ENCODE data around the gene PAK1IP1. TPM values are rescaled to one million over a fixed set of nuclear protein-coding genes. Genes with fewer than 3 reads are reported as not detected.

Gene PAK1IP1
- total and polyA plus RNA-seq, 10 of the 15 experiments (the other 5 are each of a cell fraction or from before 2014, with no cell fraction given): 26.0 to 98.5 (median 47.8) TPM

DNA sequence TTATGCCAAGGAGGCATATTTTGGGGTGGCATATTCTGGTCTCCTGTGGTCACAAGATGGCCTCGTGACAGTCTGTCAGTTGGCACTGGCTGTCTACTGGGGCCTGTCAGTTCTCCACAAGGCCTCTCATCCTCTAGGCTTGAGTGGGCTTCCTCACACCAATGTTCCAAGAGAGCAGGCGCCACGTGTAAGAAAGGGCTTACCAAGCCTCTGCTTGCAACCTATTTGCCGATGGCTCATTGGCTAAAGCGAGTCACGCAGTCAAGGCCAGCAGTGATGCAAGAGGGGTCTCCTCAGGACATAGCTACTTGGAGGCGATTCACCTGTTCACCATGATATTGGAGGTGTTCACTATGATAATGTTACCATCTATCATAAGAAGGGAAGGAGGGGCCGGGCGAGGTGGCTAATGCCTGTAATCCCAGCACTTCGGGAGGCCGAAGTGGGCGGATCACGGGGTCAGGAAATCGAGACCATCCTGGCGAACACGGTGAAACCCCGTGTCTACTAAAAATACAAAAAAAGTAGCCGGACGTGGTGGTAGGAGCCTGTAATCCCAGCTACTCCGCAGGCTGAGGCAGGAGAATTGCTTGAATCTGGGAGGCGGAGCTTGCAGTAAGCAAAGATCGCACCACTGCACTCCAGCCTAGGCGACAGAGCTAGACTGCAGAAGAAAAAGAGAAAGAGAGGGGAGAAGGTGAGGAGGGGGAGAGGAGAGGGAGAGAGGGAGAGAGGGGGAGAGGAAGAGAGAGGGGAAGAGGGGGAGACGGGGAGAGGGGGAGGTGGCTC, 35.7 kb upstream of the PAK1IP1 start:
- ATAC-seq (no peak; the same call in 2 of the 3 replicates), FAIRE-seq (no peak), DNase-seq (ENCODE audit: low read depth, low spot score) (no peak)
- Histone ChIP-seq H3K9ac (ENCODE audit: control insufficient read depth, insufficient read depth, low read length) (no peak overlapping the region), H3K4me2 (ENCODE audit: control insufficient read depth, insufficient read depth) (peak overlapping the region; percentile 32; the same call in 1 of the 2 replicates), H3K79me2 (ENCODE audit: control insufficient read depth, insufficient read depth, low read length) (no peaks in the 10 kb centered on the region), H3K4me3 (no peak overlapping the region), H3K27ac (ENCODE audit: control insufficient read depth, insufficient read depth) (no peak overlapping the region), H3K27me3 (replicated peaks in 1 of 2; ENCODE audit: control insufficient read depth in 2 of 2, insufficient read depth in 2 of 2, low read length in 1 of 2) (no peaks in the 10 kb centered on the region), H3K36me3 (ENCODE audit: control insufficient read depth in 2 of 2, insufficient read depth in 2 of 2, low read length in 1 of 2) (no peaks in the 10 kb centered on the region), H3K9me3 (replicated peaks; ENCODE audit: control insufficient read depth, insufficient read depth, low read length) (no peaks in the 10 kb centered on the region; the same call in 2 of the 3 replicates), H4K20me1 (ENCODE audit: control insufficient read depth, insufficient read depth) (no peaks in the 10 kb centered on the region), H2AFZ (ENCODE audit: control insufficient read depth, low read depth, low read length) (peak overlapping the region; percentile 39), H3K4me1 (ENCODE audit: control insufficient read depth, insufficient read depth, low read length) (0 out of 2 replicates have a peak, but pooled peaks cover 4% of the 10 kb centered on the region)
- RAD21 ChIA-PET (ENCODE audit: unreplicated experiment): no interaction called here
- TF ChIP-seq MTA2 (IDR thresholded peaks at IDR 0.05; ENCODE audit: low read depth) (no peak), NRF1 (conservative IDR thresholded peaks at IDR 0.05; ENCODE audit: low read depth, low read length) (no peak), EP300 (IDR thresholded peaks at IDR 0.05; ENCODE audit: borderline replicate concordance in 1 of 2, control insufficient read depth in 1 of 2, low read depth in 2 of 2, low read length in 2 of 2) (no peak), BHLHE40 (IDR thresholded peaks at IDR 0.05; ENCODE audit: borderline replicate concordance in 1 of 2, low read depth in 2 of 2, low read length in 1 of 2) (no peak), EZH2 (IDR thresholded peaks at IDR 0.05; ENCODE audit: borderline replicate concordance, control insufficient read depth, low read depth, low read length) (no peak), MXI1 (IDR thresholded peaks at IDR 0.05; ENCODE audit: low read depth, low read length) (no peak), LARP7 (IDR thresholded peaks at IDR 0.05) (no peak), SMC3 (IDR thresholded peaks at IDR 0.05; ENCODE audit: borderline replicate concordance, low read length) (no peak), RELA (IDR thresholded peaks at IDR 0.05; ENCODE audit: borderline replicate concordance, partially characterized antibody) (no peak), ZNF217 (IDR thresholded peaks at IDR 0.05) (no peak), HDGF (IDR thresholded peaks at IDR 0.05) (no peak), FOXM1 (IDR thresholded peaks at IDR 0.05; ENCODE audit: low read depth, low read length) (no peak), YBX1 (IDR thresholded peaks at IDR 0.05) (no peak), NFXL1 (IDR thresholded peaks at IDR 0.05; ENCODE audit: borderline replicate concordance) (no peak), TCF12 (IDR thresholded peaks at IDR 0.05; ENCODE audit: low read depth, low read length) (no peak), EGR1 (IDR thresholded peaks at IDR 0.05; ENCODE audit: borderline replicate concordance in 1 of 2, low read depth in 2 of 2, low read length in 2 of 2) (no peak), TCF7 (IDR thresholded peaks at IDR 0.05; ENCODE audit: borderline replicate concordance) (no peak), HCFC1 (IDR thresholded peaks at IDR 0.05; ENCODE audit: low read length) (no peak), SMARCA5 (IDR thresholded peaks at IDR 0.05) (no peak)
- TF ChIP-seq, protein P1, sequence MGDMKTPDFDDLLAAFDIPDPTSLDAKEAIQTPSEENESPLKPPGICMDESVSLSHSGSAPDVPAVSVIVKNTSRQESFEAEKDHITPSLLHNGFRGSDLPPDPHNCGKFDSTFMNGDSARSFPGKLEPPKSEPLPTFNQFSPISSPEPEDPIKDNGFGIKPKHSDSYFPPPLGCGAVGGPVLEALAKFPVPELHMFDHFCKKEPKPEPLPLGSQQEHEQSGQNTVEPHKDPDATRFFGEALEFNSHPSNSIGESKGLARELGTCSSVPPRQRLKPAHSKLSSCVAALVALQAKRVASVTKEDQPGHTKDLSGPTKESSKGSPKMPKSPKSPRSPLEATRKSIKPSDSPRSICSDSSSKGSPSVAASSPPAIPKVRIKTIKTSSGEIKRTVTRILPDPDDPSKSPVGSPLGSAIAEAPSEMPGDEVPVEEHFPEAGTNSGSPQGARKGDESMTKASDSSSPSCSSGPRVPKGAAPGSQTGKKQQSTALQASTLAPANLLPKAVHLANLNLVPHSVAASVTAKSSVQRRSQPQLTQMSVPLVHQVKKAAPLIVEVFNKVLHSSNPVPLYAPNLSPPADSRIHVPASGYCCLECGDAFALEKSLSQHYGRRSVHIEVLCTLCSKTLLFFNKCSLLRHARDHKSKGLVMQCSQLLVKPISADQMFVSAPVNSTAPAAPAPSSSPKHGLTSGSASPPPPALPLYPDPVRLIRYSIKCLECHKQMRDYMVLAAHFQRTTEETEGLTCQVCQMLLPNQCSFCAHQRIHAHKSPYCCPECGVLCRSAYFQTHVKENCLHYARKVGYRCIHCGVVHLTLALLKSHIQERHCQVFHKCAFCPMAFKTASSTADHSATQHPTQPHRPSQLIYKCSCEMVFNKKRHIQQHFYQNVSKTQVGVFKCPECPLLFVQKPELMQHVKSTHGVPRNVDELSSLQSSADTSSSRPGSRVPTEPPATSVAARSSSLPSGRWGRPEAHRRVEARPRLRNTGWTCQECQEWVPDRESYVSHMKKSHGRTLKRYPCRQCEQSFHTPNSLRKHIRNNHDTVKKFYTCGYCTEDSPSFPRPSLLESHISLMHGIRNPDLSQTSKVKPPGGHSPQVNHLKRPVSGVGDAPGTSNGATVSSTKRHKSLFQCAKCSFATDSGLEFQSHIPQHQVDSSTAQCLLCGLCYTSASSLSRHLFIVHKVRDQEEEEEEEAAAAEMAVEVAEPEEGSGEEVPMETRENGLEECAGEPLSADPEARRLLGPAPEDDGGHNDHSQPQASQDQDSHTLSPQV (IDR thresholded peaks at IDR 0.05): no peak
- 72% methylated on average over 23 of the region's 24 CpGs for WGBS (ENCODE audit: insufficient coverage, insufficient replicate concordance, low lambda C conversion rate, missing lambda C conversion rate)
- intact Hi-C loops (cut with micrococcal nuclease; ENCODE audit: unreplicated experiment) (no loop called here), in situ Hi-C loops (cut with MboI) (no loop called here)
- no TSS peak for BruUV-seq (replicated peaks)
- SMC1A ChIA-PET (ENCODE audit: uncharacterized antibody, unreplicated experiment): interaction anchor here (0.6 to 1.9 kb wide), 4 partner anchors 14 to 687 kb away, joined by 3 to 4 read pairs (median 3); no protein-coding TSS in a partner anchor
- POLR2A ChIA-PET: interaction anchor here (0.6 kb wide), 2 partner anchors 41 to 53 kb away, joined by 3 to 4 read pairs; no protein-coding TSS in a partner anchor
- CTCF ChIA-PET: interaction anchor here (1.3 kb wide), 1 partner anchor 24 kb away, joined by 3 read pairs; no protein-coding TSS in a partner anchor

Measured in GM12878 (cell line).